HCT116 (cell line): ENCODE measurements around the gene BRK1. TPM values are rescaled to one million over a fixed set of nuclear protein-coding genes. Genes with fewer than 3 reads are reported as not detected.

Experiments used
- ATAC-seq: fragments of 200-7000 bp; cut with Tn5 transposase; 2 replicates; pipeline ENCODE4 v1.9.1; 2020; ENCODE audit warnings: mild to moderate bottlenecking, moderate library complexity
- BruUV-seq: library from RNA; stranded (reverse); fragments of 400-500 nt; replicated peaks from 2 replicates; lab custom pipeline; 2021; lab: Mats Ljungman, UMichigan
- CTCF ChIA-PET: fragments of 300-600 bp; sonication (Branson Sonifier 250); formaldehyde crosslinking; loops from one replicate; lab custom pipeline; 2021; ENCODE audit warnings: antibody characterized with exemption; lab: Charles Lee
- POLR2A ChIA-PET: fragments of 300-600, 350-600 bp; sonication (Branson Sonifier 250); formaldehyde crosslinking; loops from one replicate; lab custom pipeline; 2021; ENCODE audit warnings: antibody characterized with exemption; lab: Charles Lee
- RAD21 ChIA-PET, 2 experiments: fragments of 300-600 bp; sonication (Branson Sonifier 250); formaldehyde crosslinking; loops; one replicate each; lab custom pipeline; 2023; ENCODE audit warnings: low total read pairs in 2 of 2; ENCODE audit not compliant: uncharacterized antibody in 2 of 2, unreplicated experiment in 2 of 2, low non-redundant PET in 1 of 2; lab: Charles Lee
- DNase-seq: peaks from one replicate; pipeline ENCODE4 v3.0.0-alpha.2; 2010; ENCODE audit warnings: low read depth, low spot score
- H2AFZ ChIP-seq: fragments of 200-600 bp; shearing (Covaris generic), sonication (generic); 2 replicates; pipeline ENCODE4 v1.6.1; 2017; ENCODE audit warnings: low read depth, mixed run types, mixed read lengths, antibody characterized with exemption, low read length; ENCODE audit not compliant: poor library complexity, severe bottlenecking
- H3K27ac ChIP-seq: 2 replicates; pipeline ENCODE4 v1.5.1; 2012; ENCODE audit warnings: low read depth, low read length
- H3K27me3 ChIP-seq: fragments of 200-600 bp; sonication (generic); 2 replicates; pipeline ENCODE4 v1.6.1; 2016; ENCODE audit warnings: mixed run types, low read length, mixed read lengths; ENCODE audit not compliant: insufficient read depth
- H3K36me3 ChIP-seq, 2 experiments: fragments of 200-500 bp in 1 of 2; fragments of 200-600 bp in 1 of 2; sonication (Bioruptor generic) in 1 of 2; sonication (generic) in 1 of 2; 2 replicates each; pipeline versions ENCODE4 v1.5.1 to v1.6.1; 2014 to 2016; ENCODE audit warnings: low read length in 2 of 2, inconsistent platforms in 1 of 2, mixed read lengths in 1 of 2, mixed run types in 1 of 2; ENCODE audit not compliant: insufficient read depth in 2 of 2, control insufficient read depth in 1 of 2
- H3K4me1 ChIP-seq, 2 experiments: fragments of 200-600 bp in 1 of 2; sonication (generic) in 1 of 2; 2 replicates each; pipeline versions ENCODE4 v1.5.1 to v1.6.1; 2012 to 2017; ENCODE audit warnings: low read length in 2 of 2, inconsistent platforms in 1 of 2, mild to moderate bottlenecking in 1 of 2, mixed read lengths in 1 of 2, mixed run types in 1 of 2, moderate library complexity in 1 of 2; ENCODE audit not compliant: insufficient read depth in 2 of 2, control insufficient read depth in 1 of 2
- H3K4me2 ChIP-seq: fragments of 200-600 bp; sonication (generic); 2 replicates; pipeline ENCODE4 v1.6.1; 2017; ENCODE audit warnings: mixed run types, low read length, mixed read lengths
- H3K4me3 ChIP-seq, 2 experiments: fragments of 200-600 bp in 1 of 2; sonication (generic) in 1 of 2; replicated peaks in 1 of 2; 2 replicates each; pipeline ENCODE4 v1.5.1; 2011 to 2016; ENCODE audit warnings: low read length in 2 of 2, control low read depth in 1 of 2, low read depth in 1 of 2, mild to moderate bottlenecking in 1 of 2, mixed read lengths in 1 of 2, mixed run types in 1 of 2
- H3K79me2 ChIP-seq: fragments of 200-600 bp; sonication (generic); 2 replicates; pipeline ENCODE4 v1.6.1; 2017; ENCODE audit warnings: mild to moderate bottlenecking, mixed run types, low read length, moderate library complexity, mixed read lengths; ENCODE audit not compliant: insufficient read depth
- H3K9ac ChIP-seq: fragments of 200-600 bp; sonication (generic); 2 replicates; pipeline ENCODE4 v1.6.1; 2016; ENCODE audit warnings: low read length, mixed read lengths
- H3K9me2 ChIP-seq: fragments of 200-600 bp; sonication (generic), shearing (Covaris generic); 2 replicates; pipeline ENCODE4 v1.6.1; 2017; ENCODE audit warnings: mixed run types, mild to moderate bottlenecking, moderate library complexity; ENCODE audit not compliant: insufficient read depth
- H3K9me3 ChIP-seq, 2 experiments: fragments of 200-500 bp in 1 of 2; fragments of 200-600 bp in 1 of 2; sonication (Bioruptor generic) in 1 of 2; sonication (generic) in 1 of 2; 2 replicates each; pipeline ENCODE4 v1.6.1; 2014 to 2017; ENCODE audit warnings: low read length in 2 of 2, mixed read lengths in 2 of 2, inconsistent platforms in 1 of 2, low read depth in 1 of 2, mild to moderate bottlenecking in 1 of 2, mixed run types in 1 of 2, moderate library complexity in 1 of 2; ENCODE audit not compliant: control insufficient read depth in 1 of 2, insufficient read depth in 1 of 2
- H4K20me1 ChIP-seq: fragments of 200-600 bp; sonication (generic), shearing (Covaris generic); 2 replicates; pipeline ENCODE4 v1.6.1; 2017; ENCODE audit warnings: mixed run types, mild to moderate bottlenecking, moderate library complexity; ENCODE audit not compliant: insufficient read depth
- ATF3 ChIP-seq: IDR thresholded peaks from 2 replicates; pipeline ENCODE4 v1.6.1; 2012
- CBX3 ChIP-seq: IDR thresholded peaks from 2 replicates; pipeline ENCODE4 v1.6.1; 2012; ENCODE audit warnings: low read depth
- CTCF ChIP-seq, 3 experiments: fragments of 200-600 bp in 1 of 3; sonication (generic) in 1 of 3; IDR thresholded peaks in 2 of 3; conservative IDR thresholded peaks in 1 of 3; 2 replicates each; pipeline ENCODE4 v1.5.1; 2012 to 2017; ENCODE audit warnings: low read depth in 2 of 3, low read length in 2 of 3, antibody characterized with exemption in 1 of 3, borderline replicate concordance in 1 of 3, control low read depth in 1 of 3, mild to moderate bottlenecking in 1 of 3, mixed read lengths in 1 of 3, mixed run types in 1 of 3, moderate library complexity in 1 of 3; ENCODE audit not compliant: insufficient read depth in 1 of 3
- EGR1 ChIP-seq: IDR thresholded peaks from 2 replicates; pipeline ENCODE4 v1.6.1; 2012; ENCODE audit warnings: low read depth
- ELF1 ChIP-seq: IDR thresholded peaks from 2 replicates; pipeline ENCODE4 v1.6.1; 2012; ENCODE audit warnings: low read depth, borderline replicate concordance
- EZH2 ChIP-seq: fragments of 200-600 bp; sonication (generic); IDR thresholded peaks from 2 replicates; pipeline ENCODE4 v1.6.1; 2017; ENCODE audit warnings: antibody characterized with exemption, mixed run types
- EZH2phosphoT487 ChIP-seq: fragments of 200-600 bp; IDR thresholded peaks from 2 replicates; pipeline ENCODE4 v1.6.1; 2018; ENCODE audit warnings: antibody characterized with exemption, borderline replicate concordance
- FOSL1 ChIP-seq: IDR thresholded peaks from 2 replicates; pipeline ENCODE4 v1.6.1; 2012; ENCODE audit warnings: low read depth
- JUND ChIP-seq: IDR thresholded peaks from 2 replicates; pipeline ENCODE4 v1.6.1; 2012
- MAX ChIP-seq: IDR thresholded peaks from 2 replicates; pipeline ENCODE4 v1.6.1; 2012
- POLR2A ChIP-seq: IDR thresholded peaks from 2 replicates; pipeline ENCODE4 v1.7.0; 2011; ENCODE audit warnings: borderline replicate concordance; ENCODE audit not compliant: insufficient read depth, insufficient read length; ENCODE audit errors: extremely low read depth
- POLR2AphosphoS5 ChIP-seq: IDR thresholded peaks from 2 replicates; pipeline ENCODE4 v1.6.1; 2011; ENCODE audit warnings: mild to moderate bottlenecking, low read depth, low read length, moderate library complexity
- RAD21 ChIP-seq: IDR thresholded peaks from 2 replicates; pipeline ENCODE4 v1.6.1; 2012; ENCODE audit warnings: low read depth, mild to moderate bottlenecking
- SP1 ChIP-seq: IDR thresholded peaks from 2 replicates; pipeline ENCODE4 v1.6.1; 2012; ENCODE audit warnings: low read depth
- SRF ChIP-seq: IDR thresholded peaks from 2 replicates; pipeline ENCODE4 v1.6.1; 2012; ENCODE audit warnings: low read depth
- TCF7L2 ChIP-seq: IDR thresholded peaks from 2 replicates; pipeline ENCODE4 v1.7.0; 2011; ENCODE audit warnings: borderline replicate concordance, inconsistent platforms; ENCODE audit not compliant: insufficient read depth, insufficient read length; ENCODE audit errors: extremely low read depth
- YY1 ChIP-seq: IDR thresholded peaks from 2 replicates; pipeline ENCODE4 v1.6.1; 2011; ENCODE audit warnings: low read length, low read depth, moderate library complexity, mild to moderate bottlenecking; ENCODE audit not compliant: insufficient replicate concordance; ENCODE audit errors: extremely low read depth
- ZFX ChIP-seq: fragments of 450-650 bp; IDR thresholded peaks from 2 replicates; pipeline ENCODE4 v1.6.1; 2017
- ZNF274 ChIP-seq: fragments of 200-500 bp; sonication (Bioruptor generic); IDR thresholded peaks from 2 replicates; pipeline ENCODE4 v1.6.1; 2014; ENCODE audit warnings: mild to moderate bottlenecking, low read depth, low read length, inconsistent platforms
- intact Hi-C: fragments of 100-400 bp; cut with micrococcal nuclease; formaldehyde crosslinking; loops from 2 replicates; pipeline ENCODE4 v1.10.0; 2022
- total RNA-seq: library from RNA; stranded (reverse); gene quantifications from one replicate; pipeline ENCODE4 v1.2.1, GENCODE V29; 2021; ENCODE audit not compliant: unreplicated experiment

The BRK1 gene
- total RNA-seq, 1 experiment from 2014 or later: 93.4 TPM

GRCh38 chr3:10164546-10165393, 49.3 kb downstream of the BRK1 start, which contains the start of gene IRAK2 (continued):
- TF ChIP-seq EZH2: no peak
- TF ChIP-seq ZFX: no peak
- TF ChIP-seq ELF1: no peak
- TF ChIP-seq POLR2AphosphoS5: peak; percentile 81
- TF ChIP-seq EZH2phosphoT487: no peak

- Histone ChIP-seq H3K4me3 (no peak overlapping the region), H3K9me3 (no peaks in the 10 kb centered on the region), H2AFZ (no peak overlapping the region), H3K4me1 (peaks cover 2 to 12% of the 10 kb centered on the region in 2 experiments; a peak in 1 of 4 replicates), H3K27me3 (no peaks in the 10 kb centered on the region), H3K9me2 (no peaks in the 10 kb centered on the region), H3K27ac (no peak overlapping the region), H3K4me2 (no peak overlapping the region), H3K79me2 (no peaks in the 10 kb centered on the region), H3K36me3 (no peaks in the 10 kb centered on the region), H3K9ac (no peak overlapping the region), H4K20me1 (no peaks in the 10 kb centered on the region)
- no peak for DNase-seq
- intact Hi-C loops: no loop called here
- POLR2A ChIA-PET: interaction anchor here (0.9 kb wide), 1 partner anchor 26 kb away, joined by 3 read pairs; no protein-coding TSS in a partner anchor
- RAD21 ChIA-PET: interaction anchor here in 1 of 2 experiments (0.6 kb wide), 1 partner anchor 57 kb away, joined by 4 read pairs; no protein-coding TSS in a partner anchor
- TF ChIP-seq MAX (no peak), SP1 (no peak), ELF1 (no peak), YY1 (no peak), POLR2A (no peak), SRF (no peak), CBX3 (no peak), FOSL1 (no peak), JUND (no peak), ZNF274 (no peak), RAD21 (no peak), ATF3 (no peak), CTCF (IDR thresholded peaks at IDR 0.05 in 2 of 3, conservative IDR thresholded peaks at IDR 0.05 in 1 of 3; ENCODE audit: borderline replicate concordance in 1 of 3, insufficient read depth in 1 of 3, low read depth in 2 of 3, low read length in 2 of 3) (no peak), EGR1 (no peak), EZH2 (no peak), TCF7L2 (no peak), POLR2AphosphoS5 (no peak)
- ATAC-seq: no peak
- CTCF ChIA-PET: no interaction called here
- TSS peak; percentile 41 for BruUV-seq
Observed at GRCh38 chr3:10166213-10166604, 50.7 kb downstream of the BRK1 start.
